ENCODE data around the gene OLFML3.
A peak's percentile ranks its signal among the peaks of the same experiment; 100 is the strongest.

The OLFML3 gene

GRCh38 chr1:113999799-114000198 is 20.5 kb downstream of the OLFML3 start:
- no peaks in the 10 kb centered on the region for H4K20me1 ChIP-seq (ENCODE audit: insufficient read depth, low read length, poor library complexity, severe bottlenecking)
- no peak overlapping the region for H2AFZ ChIP-seq (ENCODE audit: low read length)
- H3K36me3 ChIP-seq (ENCODE audit: insufficient read depth, low read length), result no peaks in the 10 kb centered on the region
- no peaks in the 10 kb centered on the region for H3F3A ChIP-seq (ENCODE audit: low read depth)
- H3K9me2 ChIP-seq (replicated peaks; ENCODE audit: low read depth, low read length), result no peaks in the 10 kb centered on the region
- H3K9ac ChIP-seq (ENCODE audit: low read depth, low read length, poor library complexity, severe bottlenecking), result no peak overlapping the region
- no peak overlapping the region for H3K4me3 ChIP-seq (ENCODE audit: low read length, poor library complexity, severe bottlenecking)
- H3K27me3 ChIP-seq (ENCODE audit: insufficient read depth, low read length, poor library complexity, severe bottlenecking), result no peaks in the 10 kb centered on the region
- H3K4me2 ChIP-seq (ENCODE audit: low read depth, low read length, poor library complexity, severe bottlenecking), result no peak overlapping the region
- TF ChIP-seq EZH2phosphoT487 (IDR thresholded peaks at IDR 0.05; ENCODE audit: borderline replicate concordance), result no peak
- no peak for TF ChIP-seq CTCF (conservative IDR thresholded peaks at IDR 0.05; ENCODE audit: low read length)
- H3K79me2 ChIP-seq (ENCODE audit: insufficient read depth, low read length), result no peaks in the 10 kb centered on the region
- peaks cover 5% of the 10 kb centered on the region; the same call in 1 of the 2 replicates for H3K9me3 ChIP-seq (ENCODE audit: insufficient read depth, low read depth, low read length)
- peaks cover 10% of the 10 kb centered on the region for H3K4me1 ChIP-seq (ENCODE audit: insufficient read depth, low read length, poor library complexity, severe bottlenecking)

GRCh38 chr1:114000406-114000805 is 21.1 kb downstream of the OLFML3 start:
- no peaks in the 10 kb centered on the region for H3K79me2 ChIP-seq (ENCODE audit: insufficient read depth, low read length)
- no peaks in the 10 kb centered on the region for H3K27me3 ChIP-seq (ENCODE audit: insufficient read depth, low read length, poor library complexity, severe bottlenecking)
- H4K20me1 ChIP-seq (ENCODE audit: insufficient read depth, low read length, poor library complexity, severe bottlenecking), result no peaks in the 10 kb centered on the region
- peaks cover 10% of the 10 kb centered on the region for H3K4me1 ChIP-seq (ENCODE audit: insufficient read depth, low read length, poor library complexity, severe bottlenecking)
- no peak for TF ChIP-seq EZH2phosphoT487 (IDR thresholded peaks at IDR 0.05; ENCODE audit: borderline replicate concordance)
- TF ChIP-seq CTCF (conservative IDR thresholded peaks at IDR 0.05; ENCODE audit: low read length), result no peak
- no peaks in the 10 kb centered on the region for H3F3A ChIP-seq (ENCODE audit: low read depth)
- no peak overlapping the region for H2AFZ ChIP-seq (ENCODE audit: low read length)
- H3K4me2 ChIP-seq (ENCODE audit: low read depth, low read length, poor library complexity, severe bottlenecking), result no peak overlapping the region
- no peaks in the 10 kb centered on the region for H3K36me3 ChIP-seq (ENCODE audit: insufficient read depth, low read length)
- H3K4me3 ChIP-seq (ENCODE audit: low read length, poor library complexity, severe bottlenecking), result no peak overlapping the region
- peaks cover 2% of the 10 kb centered on the region; the same call in 1 of the 2 replicates for H3K9me3 ChIP-seq (ENCODE audit: insufficient read depth, low read depth, low read length)
- no peak overlapping the region for H3K9ac ChIP-seq (ENCODE audit: low read depth, low read length, poor library complexity, severe bottlenecking)
- H3K9me2 ChIP-seq (replicated peaks; ENCODE audit: low read depth, low read length), result no peaks in the 10 kb centered on the region

DNA sequence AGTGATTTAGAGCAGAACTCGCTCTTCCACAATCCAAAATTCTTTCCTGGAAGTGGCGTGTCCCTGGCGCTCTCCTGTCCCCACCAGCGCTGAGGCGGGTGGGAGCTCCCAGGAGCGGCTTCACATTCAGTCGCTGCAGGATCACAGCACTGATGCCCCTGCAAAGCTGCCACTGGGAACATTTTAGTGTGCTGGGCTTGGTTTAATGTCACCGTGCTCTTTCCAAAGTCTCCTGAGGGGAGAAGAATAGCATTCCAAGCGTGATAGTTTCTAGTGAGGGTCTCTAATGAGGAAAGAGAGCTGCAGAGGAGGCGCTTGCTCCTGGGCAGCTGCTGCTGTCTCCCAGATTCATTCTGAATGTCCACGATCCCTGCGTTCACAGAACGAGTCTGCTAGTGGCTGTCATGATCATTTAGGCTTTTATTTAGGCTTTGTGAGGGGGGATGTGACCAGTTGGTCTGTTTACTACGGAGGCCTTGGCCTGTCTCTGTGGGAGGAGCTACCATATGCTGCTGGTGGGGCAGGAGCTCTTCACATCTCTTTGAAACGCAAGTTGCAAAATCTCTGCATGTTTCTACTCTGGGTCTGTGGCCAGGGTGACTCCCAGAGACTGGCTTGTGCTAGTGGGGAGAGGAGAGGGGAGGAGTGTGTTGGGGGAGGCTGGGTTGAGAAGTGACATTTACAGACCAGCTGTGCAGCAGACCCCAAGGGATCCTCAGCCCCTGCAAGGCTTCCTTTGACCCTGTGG is 23.4 kb downstream of the OLFML3 start:
- Histone ChIP-seq H2AFZ (ENCODE audit: low read length) (peak overlapping the region; percentile 24; the same call in 1 of the 2 replicates), H3K4me2 (ENCODE audit: low read depth, low read length, poor library complexity, severe bottlenecking) (no peak overlapping the region), H3K9me2 (replicated peaks; ENCODE audit: low read depth, low read length) (no peaks in the 10 kb centered on the region), H3K4me3 (ENCODE audit: low read length, poor library complexity, severe bottlenecking) (no peak overlapping the region), H3K79me2 (ENCODE audit: insufficient read depth, low read length) (no peaks in the 10 kb centered on the region), H3K9ac (ENCODE audit: low read depth, low read length, poor library complexity, severe bottlenecking) (no peak overlapping the region), H3K4me1 (ENCODE audit: insufficient read depth, low read length, poor library complexity, severe bottlenecking) (peaks cover 10% of the 10 kb centered on the region), H3F3A (ENCODE audit: low read depth) (no peaks in the 10 kb centered on the region), H3K9me3 (ENCODE audit: insufficient read depth, low read depth, low read length) (no peaks in the 10 kb centered on the region), H3K36me3 (ENCODE audit: insufficient read depth, low read length) (no peaks in the 10 kb centered on the region), H3K27me3 (ENCODE audit: insufficient read depth, low read length, poor library complexity, severe bottlenecking) (no peaks in the 10 kb centered on the region), H4K20me1 (ENCODE audit: insufficient read depth, low read length, poor library complexity, severe bottlenecking) (no peaks in the 10 kb centered on the region)
- no peak for TF ChIP-seq EZH2phosphoT487 (IDR thresholded peaks at IDR 0.05; ENCODE audit: borderline replicate concordance)
- no peak for TF ChIP-seq CTCF (conservative IDR thresholded peaks at IDR 0.05; ENCODE audit: low read length)

All from Loucy (cell line).